DMS79 (cell line): ENCODE results near the gene ADH7.
"Not testable (repeated sequence)": the region's sequence is repeated elsewhere in the genome, so short reads cannot be mapped to it uniquely, and the experiment has no call there.

Experiments used
- DNase-seq: peaks from one replicate; lab custom pipeline; 2025; lab: John Stamatoyannopoulos, UW

The ADH7 gene

GRCh38 chr4:99379571-99379970, 55.6 kb downstream of the ADH7 start:
- DNase-seq: no peak

- no peak for DNase-seq
Measured at GRCh38 chr4:99378876-99379275, 56.3 kb downstream of the ADH7 start.

DNA sequence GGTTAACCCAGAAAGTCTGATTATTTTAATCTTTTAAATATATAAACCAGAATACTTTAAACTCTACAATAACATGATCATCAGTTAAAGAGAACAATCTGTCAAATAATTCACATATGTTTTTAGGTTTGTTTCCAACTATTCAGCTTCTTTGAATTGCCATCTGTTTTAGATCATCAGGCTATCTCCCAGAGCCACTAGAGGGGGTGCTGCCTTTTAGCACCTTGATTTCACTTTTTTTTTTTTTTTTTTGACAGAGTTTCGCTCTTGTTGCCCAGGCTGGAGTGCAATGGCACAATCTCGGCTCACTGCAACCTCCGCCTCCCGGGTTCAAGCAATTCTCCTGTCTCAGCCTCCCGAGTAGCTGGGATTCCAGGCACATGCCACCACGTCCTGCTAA, 57.8 kb downstream of the ADH7 start:
- not testable (repeated sequence) for DNase-seq

DNA sequence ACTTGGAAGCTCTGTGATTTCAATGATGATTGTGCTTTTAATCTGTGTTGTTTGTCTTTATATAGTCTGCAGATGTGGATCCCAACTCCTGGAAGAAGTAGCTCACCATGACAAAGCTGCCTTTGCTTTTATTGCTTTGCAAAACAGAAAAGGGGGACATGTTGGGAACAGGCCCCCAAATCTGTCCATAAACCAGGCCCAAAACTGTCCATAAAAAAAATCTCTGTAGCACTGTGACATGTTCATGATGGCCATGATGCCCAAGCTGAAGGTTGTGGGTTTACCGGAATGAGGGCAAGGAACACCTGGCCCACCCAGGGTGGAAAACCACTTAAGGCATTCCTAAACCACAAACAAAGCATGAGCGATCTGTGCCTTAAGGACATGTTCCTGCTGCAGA, 62.7 kb downstream of the ADH7 start:
- not testable (repeated sequence) for DNase-seq

GRCh38 chr4:99367817-99368216, 67.3 kb downstream of the ADH7 start:
- DNase-seq: not testable (repeated sequence)

DNA sequence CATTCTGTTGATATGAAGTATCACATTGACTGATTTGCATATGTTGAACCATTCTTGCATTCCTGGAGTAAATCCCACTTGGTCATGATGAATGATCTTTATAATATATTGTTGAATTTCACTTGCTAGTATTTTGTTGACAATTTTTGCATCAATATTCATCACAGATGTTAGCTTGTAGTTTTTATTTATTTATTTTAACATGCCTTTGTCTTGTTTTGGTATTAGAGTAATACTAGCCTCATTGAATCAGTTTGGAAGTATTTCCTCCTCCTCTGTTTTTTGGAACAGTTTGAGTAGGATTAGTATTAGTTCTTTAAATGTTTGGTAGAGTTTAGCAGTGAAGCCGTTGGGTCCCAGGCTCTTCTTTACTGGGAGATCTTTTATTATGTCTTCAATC, 68.7 kb downstream of the ADH7 start:
- DNase-seq: no peak

GRCh38 chr4:99362768-99363167, 72.4 kb downstream of the ADH7 start:
- no peak for DNase-seq
